BJ (cell line): ENCODE results near the gene DISP3. TPM values are rescaled to one million over a fixed set of nuclear protein-coding genes. Genes with fewer than 3 reads are reported as not detected.

Experiments
- CTCF ChIA-PET: fragments of 350-600 bp; formaldehyde crosslinking; extraction: SDS; loops from one replicate; lab custom pipeline; 2021; ENCODE audit warnings: antibody characterized with exemption, inconsistent platforms; lab: Yijun Ruan, JAX
- POLR2A ChIA-PET: fragments of 300-600 bp; sonication (Branson Sonifier 250); formaldehyde crosslinking; extraction: SDS; loops from one replicate; lab custom pipeline; 2021; ENCODE audit warnings: antibody characterized with exemption; lab: Charles Lee
- DNase-seq: peaks from one replicate; pipeline ENCODE4 v3.0.0-alpha.2; 2011; ENCODE audit warnings: low read depth
- H3K27me3 ChIP-seq: 2 replicates; pipeline ENCODE4 v1.6.0; 2011; ENCODE audit warnings: low read length; ENCODE audit not compliant: control insufficient read depth, insufficient read depth
- H3K36me3 ChIP-seq: 2 replicates; pipeline ENCODE4 v1.5.1; 2011; ENCODE audit warnings: low read length; ENCODE audit not compliant: control insufficient read depth, insufficient read depth
- H3K4me3 ChIP-seq: 2 replicates; pipeline ENCODE4 v1.5.1; 2011; ENCODE audit warnings: low read depth, mild to moderate bottlenecking, control low read depth, low read length
- polyA plus RNA-seq: library from polyadenylated mRNA; depleted of rRNA; stranded (reverse); fragments of >200 nt; gene quantifications from 2 replicates; pipeline ENCODE4 v1.2.3, GENCODE V29; 2011
- TF ChIP-seq, protein P1 (sequence below): IDR thresholded peaks from 2 replicates; pipeline ENCODE4 v1.5.1; 2011; ENCODE audit warnings: low read depth, mild to moderate bottlenecking, control low read depth, inconsistent platforms, low read length, moderate library complexity; ENCODE audit not compliant: insufficient read depth

Gene DISP3
- polyA plus RNA-seq, 1 experiment: 0.02 TPM

DNA sequence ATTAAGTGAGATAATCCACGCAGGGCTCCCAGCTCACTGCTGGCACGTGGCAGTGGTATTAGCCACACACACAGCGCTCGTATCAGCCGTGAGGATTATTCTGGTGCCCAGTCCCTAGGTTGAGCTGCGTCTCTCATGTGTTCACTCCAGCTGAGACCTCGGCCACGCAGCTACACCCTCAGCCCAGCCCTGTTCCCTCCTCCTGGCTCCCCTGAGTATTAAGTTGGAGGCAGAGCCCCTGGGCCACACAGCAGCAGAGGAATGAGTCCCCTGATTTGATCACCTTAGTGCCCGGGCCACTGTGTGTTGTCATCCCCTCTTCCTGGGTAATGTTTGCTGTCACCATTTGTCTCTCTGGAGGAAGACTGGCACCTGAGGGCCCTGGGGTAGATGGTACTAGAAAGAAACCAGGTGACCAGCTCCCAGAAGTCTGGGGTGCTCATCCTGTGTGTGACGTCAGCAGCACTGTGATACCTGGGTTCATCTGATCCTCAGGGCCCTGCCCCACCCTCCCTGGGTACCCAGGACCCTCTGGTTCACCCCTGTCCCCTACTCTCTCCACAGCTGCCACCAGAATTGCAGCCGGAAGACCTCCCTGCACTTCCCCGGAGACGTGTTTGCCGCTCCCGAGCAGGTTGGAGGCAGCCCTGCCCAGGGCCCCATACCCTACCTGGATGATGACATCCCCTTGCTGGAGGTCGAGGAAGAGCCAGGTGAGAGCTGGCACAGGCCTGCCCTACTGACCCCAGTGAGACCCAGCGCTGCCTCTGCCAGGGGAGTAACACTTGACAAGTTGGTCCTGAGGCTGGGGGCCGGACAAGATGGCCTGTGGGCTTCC, 40.1 kb downstream of the DISP3 start:
- Histone ChIP-seq H3K36me3 (no peaks in the 10 kb centered on the region), H3K4me3 (no peak overlapping the region), H3K27me3 (no peaks in the 10 kb centered on the region)
- no peak for DNase-seq
- TF ChIP-seq, protein P1, sequence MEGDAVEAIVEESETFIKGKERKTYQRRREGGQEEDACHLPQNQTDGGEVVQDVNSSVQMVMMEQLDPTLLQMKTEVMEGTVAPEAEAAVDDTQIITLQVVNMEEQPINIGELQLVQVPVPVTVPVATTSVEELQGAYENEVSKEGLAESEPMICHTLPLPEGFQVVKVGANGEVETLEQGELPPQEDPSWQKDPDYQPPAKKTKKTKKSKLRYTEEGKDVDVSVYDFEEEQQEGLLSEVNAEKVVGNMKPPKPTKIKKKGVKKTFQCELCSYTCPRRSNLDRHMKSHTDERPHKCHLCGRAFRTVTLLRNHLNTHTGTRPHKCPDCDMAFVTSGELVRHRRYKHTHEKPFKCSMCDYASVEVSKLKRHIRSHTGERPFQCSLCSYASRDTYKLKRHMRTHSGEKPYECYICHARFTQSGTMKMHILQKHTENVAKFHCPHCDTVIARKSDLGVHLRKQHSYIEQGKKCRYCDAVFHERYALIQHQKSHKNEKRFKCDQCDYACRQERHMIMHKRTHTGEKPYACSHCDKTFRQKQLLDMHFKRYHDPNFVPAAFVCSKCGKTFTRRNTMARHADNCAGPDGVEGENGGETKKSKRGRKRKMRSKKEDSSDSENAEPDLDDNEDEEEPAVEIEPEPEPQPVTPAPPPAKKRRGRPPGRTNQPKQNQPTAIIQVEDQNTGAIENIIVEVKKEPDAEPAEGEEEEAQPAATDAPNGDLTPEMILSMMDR: no peak
- ChIA-PET CTCF (no interaction called here), POLR2A (no interaction called here)

DNA sequence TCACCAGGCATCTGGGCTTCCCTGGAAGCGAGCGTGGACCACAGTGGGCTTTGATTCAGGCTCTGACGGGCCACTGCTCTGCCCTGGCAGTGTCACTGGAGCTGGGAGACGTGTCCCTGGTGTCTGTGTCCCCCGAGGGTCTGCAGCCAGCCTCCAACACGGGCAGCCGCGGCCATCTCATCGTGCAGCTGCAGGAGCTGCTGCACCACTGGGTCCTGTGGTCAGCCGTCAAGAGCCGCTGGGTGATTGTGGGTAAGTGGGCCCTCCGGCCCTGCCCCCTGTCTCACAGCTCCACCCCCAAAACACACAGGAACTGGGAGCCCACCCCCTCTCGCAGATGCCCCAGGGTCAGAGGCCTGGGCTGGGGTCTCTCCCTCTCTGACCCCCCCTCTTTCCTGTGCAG, 40.7 kb downstream of the DISP3 start:
- POLR2A ChIA-PET: no interaction called here
- no peak for DNase-seq
- Histone ChIP-seq H3K36me3 (no peaks in the 10 kb centered on the region), H3K4me3 (no peak overlapping the region), H3K27me3 (no peaks in the 10 kb centered on the region)
- TF ChIP-seq, protein P1: no peak
- CTCF ChIA-PET: no interaction called here

- no peak for DNase-seq
- Histone ChIP-seq H3K27me3 (no peaks in the 10 kb centered on the region), H3K36me3 (no peaks in the 10 kb centered on the region), H3K4me3 (no peak overlapping the region)
- ChIA-PET CTCF (no interaction called here), POLR2A (no interaction called here)
- TF ChIP-seq, protein P1: no peak
These were observed 41.7 kb downstream of the DISP3 start for GRCh38 chr1:11520531-11521233.

DNA sequence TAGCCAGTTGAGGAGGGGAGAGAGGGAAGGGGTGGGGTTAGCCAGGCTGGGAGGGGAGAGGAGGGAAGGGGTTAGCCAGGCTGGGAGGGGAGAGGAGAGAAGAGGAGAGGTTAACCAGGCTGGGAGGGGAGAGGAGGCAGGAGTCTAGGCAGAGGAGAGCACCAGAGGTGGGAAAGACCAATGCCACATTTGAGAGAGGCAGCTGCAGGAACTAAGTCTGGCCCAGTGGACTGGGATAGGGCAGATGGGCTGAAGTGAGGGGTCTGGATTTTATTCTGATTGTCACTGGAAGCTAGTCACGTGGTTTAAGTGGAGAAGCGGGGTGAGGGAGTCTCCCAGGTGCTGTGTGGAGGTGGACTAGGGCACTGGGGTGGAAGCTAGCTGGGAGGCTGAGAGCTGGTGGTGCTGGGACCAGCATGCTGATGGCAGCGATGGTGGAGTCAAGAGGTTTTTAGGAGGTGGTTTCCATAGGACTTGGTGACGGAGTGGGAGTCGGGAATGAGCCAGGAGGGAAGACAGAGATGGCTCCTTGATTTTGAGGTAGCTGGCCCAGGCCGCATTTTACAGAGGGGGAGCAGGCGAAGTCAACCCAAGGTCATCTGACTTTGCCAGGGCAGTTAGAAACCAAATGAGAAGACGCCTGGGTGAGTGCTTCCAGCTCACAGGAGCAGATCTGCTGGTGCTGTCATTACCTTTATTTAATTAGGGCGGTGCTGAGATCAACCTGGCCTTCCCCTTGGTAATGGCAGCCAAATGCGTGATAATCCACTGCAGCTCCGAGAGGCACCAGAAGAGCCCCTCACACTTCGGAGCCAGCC, 42.8 kb downstream of the DISP3 start:
- TF ChIP-seq, protein P1: no peak
- CTCF ChIA-PET: no interaction called here
- H3K4me3 ChIP-seq: no peak overlapping the region
- POLR2A ChIA-PET: no interaction called here
- H3K36me3 ChIP-seq: no peaks in the 10 kb centered on the region
- no peaks in the 10 kb centered on the region for H3K27me3 ChIP-seq
- DNase-seq: no peak
